Bone marrow (tissue), 2 donors: ENCODE measurements around the gene ENOX1.
"Not testable (repeated sequence)": the region's sequence is repeated elsewhere in the genome, so short reads cannot be mapped to it uniquely, and the experiment has no call there.

Experiments
- DNase-seq, 2 donors: peaks; one replicate each; lab custom pipeline; 2025; lab: John Stamatoyannopoulos, UW

Gene ENOX1

DNA sequence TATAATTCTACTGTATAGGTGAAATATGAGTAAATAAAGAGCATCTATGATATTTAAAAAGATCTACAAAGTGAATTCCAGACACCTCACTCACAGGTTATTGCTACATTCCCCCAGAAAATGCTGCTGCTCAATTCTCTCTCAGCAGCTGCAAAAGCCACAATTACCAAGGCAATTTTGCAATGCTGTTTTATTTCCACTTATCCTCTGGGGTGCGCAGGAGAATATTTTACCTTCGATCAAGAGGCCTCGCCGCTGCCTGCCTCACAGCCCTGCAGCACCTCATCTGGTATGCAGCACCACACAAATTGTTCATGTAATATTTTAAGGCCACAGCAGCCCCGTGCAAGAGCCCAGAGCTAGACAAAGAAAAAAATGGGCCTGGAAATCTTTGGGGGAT, 430.2 kb downstream of the ENOX1 start:
- no peak for DNase-seq

DNA sequence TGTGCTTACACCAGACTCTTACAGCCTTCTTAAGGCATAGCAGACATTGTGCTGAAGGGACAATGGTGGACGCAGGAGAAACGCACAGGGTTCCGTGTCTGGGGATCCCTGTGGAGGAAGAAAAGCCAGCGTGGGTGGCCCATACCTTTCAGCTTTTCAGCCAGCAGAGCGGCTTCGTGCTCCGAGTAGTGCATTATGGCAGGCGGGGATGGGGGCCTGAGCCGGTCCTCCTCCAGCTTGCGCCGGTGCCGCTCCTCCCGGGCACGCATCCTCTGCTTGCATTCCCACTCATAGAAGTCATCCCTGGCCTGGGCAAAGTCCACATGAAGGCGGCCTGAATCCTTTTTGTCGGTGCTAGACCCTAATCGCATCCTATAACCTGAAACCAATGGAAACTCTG, 431.0 kb downstream of the ENOX1 start:
- no peak for DNase-seq

DNA sequence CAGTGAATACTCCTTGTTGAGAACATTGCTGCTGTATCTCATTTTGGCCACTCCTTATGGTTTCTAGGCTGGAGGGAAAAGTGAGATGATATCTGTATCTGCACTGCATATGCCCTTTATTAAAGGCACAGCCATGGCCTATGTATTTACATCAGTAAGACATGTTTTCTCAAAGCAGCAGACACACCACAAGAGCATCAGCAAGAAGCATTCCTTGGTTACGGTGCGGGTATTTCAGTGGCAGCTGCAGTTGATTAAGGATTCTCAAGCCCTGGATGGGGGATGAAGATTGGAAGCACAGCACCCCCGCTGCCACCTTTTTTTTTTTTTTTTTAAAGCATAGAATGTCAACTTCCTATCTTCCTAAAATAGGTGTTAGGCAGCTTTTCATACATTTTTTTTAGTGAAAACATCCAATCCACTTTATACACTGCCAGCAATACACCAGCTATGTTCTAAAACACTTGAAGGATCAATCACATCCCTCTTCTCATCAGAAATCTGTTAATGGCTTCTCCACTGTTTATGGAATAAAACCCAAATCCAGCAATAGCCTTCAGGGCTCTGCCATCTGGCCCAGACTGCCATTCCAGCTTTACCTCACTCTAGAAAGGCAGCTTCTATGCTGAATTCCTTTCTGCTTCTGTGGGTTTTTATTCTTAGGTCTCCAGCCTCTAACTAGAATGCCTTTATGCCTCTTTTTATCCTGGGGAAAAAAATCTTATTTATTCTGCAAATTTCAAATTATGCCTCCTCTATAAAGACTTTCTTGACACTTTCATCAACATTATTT, 432.4 kb downstream of the ENOX1 start:
- DNase-seq: no peak

DNA sequence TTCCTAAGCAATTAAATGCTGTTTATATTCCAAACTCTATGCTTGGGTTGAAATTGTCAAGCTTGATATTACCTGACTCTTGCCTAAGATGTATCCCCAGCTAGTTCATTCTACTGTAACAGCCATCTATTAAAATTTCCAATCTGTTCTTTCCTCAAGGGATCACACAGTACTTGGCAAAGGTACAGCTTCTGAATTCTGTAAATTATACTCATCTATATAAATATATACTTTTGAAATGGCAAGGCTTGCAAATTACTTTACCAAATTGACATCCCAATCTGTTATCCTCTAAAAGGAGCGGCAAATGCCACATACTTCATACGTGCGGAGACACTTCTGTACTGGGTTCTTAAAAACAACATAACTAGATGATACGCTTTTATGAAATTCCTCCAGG, 433.1 kb downstream of the ENOX1 start:
- DNase-seq: no peak

DNA sequence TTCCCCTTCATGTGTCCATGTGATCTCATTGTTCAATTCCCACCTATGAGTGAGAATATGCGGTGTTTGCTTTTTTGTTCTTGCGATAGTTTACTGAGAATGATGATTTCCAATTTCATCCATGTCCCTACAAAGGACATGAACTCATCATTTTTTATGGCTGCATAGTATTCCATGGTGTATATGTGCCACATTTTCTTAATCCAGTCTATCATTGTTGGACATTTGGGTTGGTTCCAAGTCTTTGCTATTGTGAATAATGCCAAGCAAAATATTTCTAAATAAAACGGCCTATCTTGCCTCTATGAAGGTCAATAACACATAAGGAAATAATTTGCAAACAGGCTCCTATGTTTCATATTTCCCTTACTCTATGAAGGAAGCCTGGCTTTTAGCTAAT, 435.2 kb downstream of the ENOX1 start:
- not testable (repeated sequence) for DNase-seq

DNA sequence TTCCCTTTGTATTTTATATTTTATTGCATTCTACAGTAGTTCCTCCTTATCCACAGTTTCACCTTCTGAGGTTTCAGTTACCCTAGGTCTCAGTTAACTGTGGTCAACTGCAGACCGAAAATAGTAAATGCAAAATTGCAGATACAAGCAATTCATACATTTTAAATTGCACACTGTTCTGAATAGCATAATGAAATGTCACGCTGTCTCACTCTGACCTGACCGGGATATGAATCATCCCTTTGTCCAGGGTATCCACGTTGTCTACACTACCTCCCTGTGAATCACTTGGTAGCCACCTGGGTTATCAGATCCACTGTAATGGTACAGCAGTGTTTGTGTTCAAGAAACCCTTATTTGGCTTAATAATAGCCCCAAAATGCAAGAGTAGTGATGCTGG, 438.4 kb downstream of the ENOX1 start:
- DNase-seq: no peak

DNA sequence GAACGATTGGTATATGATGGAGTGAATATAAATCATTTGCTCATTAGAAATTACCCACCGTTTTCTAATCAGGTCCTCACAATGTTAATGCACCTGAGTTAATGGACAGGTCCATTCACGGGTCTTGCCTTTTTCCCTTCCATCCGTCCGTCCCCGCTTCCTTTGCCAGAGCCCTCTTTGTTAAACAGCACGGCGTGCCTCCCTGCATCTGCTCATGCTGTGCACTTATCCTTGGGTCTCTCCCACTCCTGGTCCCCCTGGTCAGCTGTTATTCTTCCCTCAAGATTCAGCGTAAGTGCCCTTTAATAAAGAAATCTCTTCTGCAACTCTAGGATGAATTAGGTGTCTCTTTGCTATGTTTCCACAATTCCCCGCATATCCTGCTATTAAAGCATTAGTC, 438.9 kb downstream of the ENOX1 start:
- no peak for DNase-seq

DNA sequence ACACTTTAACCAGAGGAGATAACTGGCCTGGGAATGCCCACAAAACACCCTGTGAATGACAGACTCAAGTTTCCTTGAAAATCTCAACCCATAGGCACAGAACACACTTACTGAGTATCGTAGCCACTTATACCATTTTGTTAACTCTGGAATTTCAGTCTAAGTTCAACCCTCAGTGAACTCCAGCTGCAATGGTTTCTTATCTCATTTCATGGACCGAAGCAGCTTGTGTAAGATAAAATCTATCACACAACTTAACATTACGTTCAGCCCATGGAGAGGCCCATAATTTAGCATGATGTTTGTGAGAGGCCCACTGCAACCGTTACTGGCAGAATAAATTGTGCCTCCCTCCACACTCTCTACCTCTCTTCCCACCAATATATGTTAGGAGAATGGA, 440.3 kb downstream of the ENOX1 start:
- DNase-seq: no peak

DNA sequence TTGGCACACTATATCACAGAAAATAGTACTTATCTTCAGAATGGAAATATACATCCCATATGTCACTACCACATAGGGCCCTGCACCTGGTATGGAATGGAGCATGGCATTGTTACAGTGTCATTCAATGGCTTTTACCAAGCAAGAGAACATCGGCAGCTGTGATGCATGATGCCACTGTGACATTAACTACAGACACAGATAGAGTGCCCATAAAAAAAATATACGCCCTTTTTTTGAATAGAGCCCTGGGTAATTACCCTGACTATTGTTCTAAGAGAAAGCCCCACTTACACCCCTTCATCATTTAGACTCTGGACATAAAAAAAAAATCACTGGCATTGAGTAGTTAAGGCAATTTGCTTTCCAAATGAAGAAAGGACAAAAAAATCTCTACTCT, 443.1 kb downstream of the ENOX1 start:
- no peak for DNase-seq

DNA sequence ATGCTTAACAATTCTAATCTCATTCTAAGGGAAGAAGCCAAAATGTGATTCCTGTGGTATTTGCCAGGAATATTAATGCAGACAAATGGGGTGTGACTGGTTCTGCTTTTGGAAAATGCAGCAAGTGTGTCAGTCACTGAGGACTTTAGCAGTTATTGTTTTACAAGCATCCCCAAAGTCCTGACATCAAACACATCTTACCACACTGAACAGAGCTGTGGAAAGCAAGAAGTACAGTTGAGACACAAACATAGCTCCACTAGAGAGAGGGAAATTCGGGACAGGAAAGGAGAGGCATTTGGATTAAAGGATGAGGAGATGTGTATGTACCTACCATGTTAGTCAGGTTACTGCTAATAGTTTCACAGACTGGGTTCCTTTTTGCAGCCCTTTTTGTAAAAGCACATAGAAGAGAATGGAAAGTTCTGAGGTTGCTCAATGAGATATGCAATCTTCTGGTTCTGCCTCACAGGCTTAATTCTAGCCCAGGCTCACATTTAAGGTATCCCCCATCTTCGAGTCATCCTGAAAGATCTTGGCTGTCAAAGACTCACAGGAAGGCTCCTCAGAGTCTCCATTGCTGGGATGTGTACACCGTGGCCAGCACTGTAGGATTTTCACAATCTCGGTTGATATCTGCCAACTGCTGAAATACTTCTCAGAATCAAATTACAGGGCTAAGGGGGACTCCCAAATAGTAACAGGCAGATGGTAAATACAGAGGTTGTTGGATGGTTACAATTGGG, 446.8 kb downstream of the ENOX1 start:
- no peak for DNase-seq

DNA sequence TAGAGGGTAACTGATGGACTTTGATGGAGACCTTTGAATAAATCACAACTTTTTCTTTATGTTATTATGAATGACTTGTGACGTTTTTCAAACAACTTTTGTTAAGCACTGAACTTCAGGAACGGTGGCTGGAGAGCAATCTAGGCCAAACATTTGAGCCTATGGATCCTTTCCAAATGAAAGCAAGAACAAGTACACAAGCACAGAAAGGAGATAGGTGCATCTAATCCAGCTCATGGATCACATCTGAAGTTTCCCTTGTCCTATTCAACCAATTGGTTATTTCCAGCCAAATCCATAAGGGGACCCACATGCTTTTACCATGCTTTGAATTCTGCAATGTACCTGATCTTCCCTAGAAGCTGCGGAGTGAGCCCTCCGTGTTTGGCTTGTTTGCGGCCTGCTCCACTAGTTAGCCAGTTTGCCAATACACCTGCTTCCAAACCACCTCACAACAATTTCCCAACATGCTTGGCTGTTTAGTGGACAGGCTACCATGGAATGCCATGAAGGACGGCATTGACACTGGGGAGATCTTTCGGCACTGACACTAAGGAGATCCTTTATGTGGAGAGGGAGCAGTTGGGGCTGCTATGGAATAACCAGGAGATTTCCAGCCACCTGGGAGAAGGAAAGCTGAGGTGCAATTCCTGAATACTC, 447.5 kb downstream of the ENOX1 start:
- DNase-seq: no peak

DNA sequence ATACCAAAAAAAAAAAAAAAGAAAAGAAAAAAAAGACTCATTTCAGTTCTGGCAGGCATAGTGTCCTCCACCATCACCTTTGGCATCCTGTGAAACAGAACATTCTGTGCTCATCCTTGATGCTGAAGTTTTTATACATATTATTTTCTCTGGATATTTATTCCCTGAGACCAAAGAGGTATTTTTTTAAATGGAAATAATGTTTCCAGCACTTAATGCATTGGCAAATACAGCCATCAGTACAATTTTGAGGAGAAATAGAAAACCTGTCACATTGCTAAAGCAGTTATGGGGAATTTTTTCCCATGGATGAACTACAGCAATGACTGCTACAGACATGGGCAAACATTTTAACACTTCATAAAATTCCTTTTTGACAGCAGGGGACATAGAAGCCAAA, 451.0 kb downstream of the ENOX1 start:
- DNase-seq: no peak

DNA sequence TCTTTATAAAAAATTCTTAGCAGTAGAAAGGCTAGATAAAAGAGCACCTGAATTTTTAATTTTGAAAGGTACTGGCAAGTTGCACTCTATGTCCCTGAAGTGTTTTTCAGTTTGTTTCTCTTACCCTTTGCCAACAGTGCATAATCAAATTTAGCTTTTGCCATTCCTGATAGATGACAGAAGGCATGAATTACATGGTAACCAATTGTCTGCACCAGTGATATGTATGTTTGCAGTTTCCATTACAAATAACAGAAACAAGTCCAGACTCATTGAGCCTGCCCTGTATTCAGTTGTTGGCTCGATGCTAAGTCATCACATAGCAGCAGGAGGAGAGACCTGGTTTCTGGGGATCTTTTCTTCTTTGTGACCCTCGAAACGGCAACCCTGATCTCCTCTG, 453.6 kb downstream of the ENOX1 start:
- no peak for DNase-seq

DNA sequence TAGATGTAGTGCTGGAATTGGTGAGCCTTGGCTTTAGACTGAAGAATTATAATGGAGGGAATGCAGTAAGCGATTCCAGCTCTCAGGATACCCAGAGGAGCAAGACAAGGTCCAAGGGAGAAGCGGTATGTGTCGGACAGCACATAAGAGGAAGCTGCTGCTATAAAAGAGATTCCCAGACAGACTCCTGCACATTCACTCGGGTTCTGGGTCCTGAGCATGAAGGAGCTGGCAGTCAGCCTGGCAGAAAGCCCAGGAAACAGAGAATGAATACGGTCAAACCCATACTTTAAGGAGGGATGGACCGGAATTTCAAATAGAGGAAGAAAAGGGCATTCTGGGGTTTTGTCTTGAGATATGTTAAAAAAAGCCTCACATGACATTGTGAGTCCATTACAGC, 455.1 kb downstream of the ENOX1 start:
- DNase-seq: no peak

DNA sequence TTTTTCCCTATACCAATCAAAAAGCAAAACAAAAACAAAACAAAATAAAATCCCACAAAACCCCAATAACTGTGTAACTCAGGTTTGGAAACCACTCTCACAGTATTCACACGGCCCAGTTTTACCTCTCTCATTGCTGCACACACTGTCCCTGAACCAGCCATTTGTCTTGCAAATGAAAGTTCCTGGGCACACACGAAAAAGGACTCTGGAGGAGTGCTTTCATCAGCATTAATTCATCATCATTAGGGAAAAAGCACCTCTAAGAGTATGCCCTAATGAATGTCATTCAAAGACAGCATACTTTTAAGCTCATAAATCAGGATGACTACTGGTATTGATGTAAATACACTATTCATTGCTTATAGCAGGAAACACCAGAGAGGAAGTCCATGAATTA, 457.1 kb downstream of the ENOX1 start:
- no peak for DNase-seq

DNA sequence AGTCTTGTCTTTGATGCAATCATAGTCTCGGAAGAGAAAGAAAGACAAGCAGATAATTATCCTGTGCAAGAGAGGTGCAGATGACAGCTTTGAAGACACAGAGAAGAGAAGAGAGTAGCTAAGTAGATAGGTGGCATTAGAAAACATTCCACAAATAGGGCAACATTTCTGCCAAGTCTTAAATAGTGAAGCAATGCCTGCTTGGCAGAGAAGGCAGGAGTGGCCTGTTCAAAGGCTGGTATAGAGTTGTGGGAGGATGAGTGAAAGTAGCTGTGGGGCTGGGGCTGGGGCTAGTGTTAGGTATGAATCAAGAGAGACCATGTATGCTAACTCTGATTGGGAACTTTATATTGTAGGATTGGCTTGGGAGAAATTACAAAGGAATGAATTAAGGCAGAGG, 457.9 kb downstream of the ENOX1 start:
- DNase-seq: no peak

DNA sequence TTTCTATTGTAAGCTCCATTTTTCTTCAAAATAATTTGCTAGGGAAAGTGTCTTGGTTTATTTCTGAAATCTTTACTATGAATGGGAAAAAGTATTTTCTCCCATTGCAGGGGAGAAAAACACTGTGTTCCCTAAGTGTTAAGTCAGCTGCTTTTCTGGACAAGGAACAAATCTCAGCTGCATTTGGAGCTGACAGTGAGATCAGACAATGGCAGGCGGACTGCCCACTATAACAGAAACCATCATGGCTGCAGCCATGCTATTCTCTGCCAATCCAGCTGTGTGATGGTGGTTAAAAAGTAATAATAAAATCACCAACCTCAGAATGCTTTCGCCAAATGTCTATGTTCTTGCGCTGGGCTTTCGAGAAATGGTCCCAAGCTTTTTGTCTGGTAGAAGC, 460.7 kb downstream of the ENOX1 start:
- no peak for DNase-seq

DNA sequence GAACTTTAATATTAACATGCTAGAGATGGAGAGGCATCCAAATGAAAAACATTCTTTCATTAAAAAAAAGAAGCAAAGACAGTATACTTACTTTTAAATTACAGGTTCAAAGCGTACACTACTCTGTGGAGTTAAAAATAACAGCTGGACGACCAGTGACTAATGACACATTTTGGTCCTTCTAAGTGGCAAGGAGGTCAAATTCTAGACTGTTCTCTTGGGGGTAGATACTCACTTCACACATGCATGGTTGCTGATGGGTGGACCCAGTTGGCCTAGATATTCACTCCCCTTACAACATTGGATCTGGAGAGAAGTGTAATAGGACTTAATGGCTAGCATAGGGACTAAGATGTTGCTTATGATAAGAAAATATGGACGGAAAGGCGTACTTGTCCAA, 461.1 kb downstream of the ENOX1 start:
- DNase-seq: no peak

DNA sequence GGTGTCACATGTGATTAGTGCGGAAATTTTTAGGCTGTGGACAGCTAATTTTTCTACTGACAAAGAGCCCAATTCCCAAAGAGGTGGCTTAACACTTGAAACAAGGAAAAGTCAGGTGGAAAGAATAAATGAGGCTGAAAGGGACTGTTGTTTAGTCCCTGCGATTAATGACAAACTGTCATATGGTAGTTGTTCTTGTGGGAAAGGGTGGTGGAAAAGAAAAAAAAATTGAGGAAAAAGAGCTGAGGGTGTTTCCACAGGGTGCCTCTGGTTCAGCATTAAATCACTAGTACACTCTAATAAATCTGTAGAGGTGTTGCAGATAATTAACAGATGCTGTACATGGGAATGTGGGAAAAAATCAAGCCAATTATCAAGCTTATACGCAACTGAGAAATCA, 462.6 kb downstream of the ENOX1 start:
- DNase-seq: no peak

DNA sequence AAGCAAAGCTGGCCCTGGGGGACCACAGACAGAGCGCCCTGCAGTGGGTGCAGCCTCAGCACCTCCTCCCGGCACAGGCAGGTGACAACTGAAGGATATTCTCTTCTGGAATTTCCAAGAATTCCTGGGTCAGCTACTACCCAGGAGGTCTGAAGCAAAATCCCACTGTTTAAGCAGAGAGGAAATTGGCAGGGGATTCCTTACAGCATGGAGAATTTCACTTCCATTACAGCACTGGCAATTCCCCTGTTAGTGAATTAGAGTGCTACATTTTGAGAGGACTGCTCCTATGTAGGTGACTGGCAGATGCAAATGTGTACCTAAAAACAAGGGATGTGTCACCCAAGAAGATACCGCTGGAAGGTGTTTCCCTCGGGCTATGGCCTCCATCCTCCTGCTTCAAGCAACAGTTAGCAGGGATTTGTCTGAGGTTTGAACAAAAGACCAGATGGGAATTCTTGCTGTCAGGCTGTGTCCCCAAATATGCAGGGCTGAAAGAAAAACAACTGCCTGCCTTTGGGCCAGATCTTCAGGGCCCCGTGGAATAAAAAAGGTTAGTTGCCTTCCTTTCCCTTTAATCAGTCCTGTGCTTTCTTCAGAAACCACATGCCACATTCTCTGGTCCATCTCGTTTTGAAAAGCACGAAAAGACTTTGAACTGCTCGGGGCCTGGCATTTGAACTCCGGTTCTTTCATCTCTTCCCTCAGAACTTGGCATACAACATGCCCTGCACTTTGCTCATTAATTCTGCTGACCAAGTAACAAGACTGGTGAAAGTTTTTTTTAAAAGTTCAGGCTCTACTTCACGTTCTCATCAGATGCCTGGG, 466.9 kb downstream of the ENOX1 start:
- DNase-seq: no peak

DNA sequence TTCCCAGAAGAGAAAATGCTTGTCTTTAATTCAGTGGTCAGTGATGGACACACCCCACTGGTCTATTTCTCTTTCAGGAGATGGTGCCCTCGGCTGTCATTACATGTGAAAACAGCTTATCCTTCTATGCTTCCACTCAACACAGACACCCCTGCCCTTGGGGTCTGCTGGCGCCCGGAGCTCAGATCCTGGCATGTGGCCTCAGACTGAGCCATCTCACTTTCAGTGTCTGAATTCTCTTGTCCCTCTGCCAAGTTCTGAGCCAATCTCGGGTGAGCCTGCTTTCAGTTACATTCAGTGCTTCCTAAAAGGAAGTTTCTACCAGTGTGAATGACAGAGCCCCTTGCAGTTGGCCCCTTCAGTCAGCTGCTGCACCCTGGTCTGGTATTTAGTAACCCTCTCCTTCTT, 469.8 kb downstream of the ENOX1 start:
- peak in 1 of 2 donors; percentile 79 for DNase-seq

DNA sequence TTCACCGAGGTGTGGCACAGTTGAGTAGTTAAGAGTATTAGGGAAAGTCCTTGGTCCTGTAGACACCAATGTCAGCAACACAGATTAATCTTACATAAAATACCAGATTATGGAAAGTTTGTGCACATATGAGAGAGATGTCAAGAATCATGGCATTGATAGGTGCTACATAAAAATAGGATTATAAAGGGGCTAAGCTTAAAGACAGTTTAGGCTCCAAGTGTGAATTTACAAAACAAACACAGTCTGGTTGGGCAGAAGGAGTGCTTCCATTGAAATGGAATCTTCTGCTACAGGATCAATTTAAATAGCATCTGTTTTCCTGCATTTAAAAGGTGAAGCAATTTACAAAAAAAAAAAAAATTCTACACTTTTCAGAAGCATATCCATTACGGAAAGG, 470.5 kb downstream of the ENOX1 start:
- DNase-seq: no peak
